Myocyte (in vitro differentiated cells): Measurements from ENCODE around the gene NLGN1. TPM values are rescaled to one million over a fixed set of nuclear protein-coding genes. Genes with fewer than 3 reads are reported as not detected.
"Not testable (repeated sequence)": the region's sequence is repeated elsewhere in the genome, so short reads cannot be mapped to it uniquely, and the experiment has no call there.

ENCODE experiments used
- DNase-seq: peaks from one replicate; pipeline ENCODE4 v3.0.0-alpha.2; 2012; ENCODE audit warnings: low read depth
- total RNA-seq: library from RNA; depleted of rRNA; stranded (reverse); fragments of >200 nt; gene quantifications from 2 replicates; pipeline ENCODE4 v1.2.3, GENCODE V29; 2014

Gene NLGN1
- total RNA-seq, 1 donor from 2014 or later: 0.62 TPM

DNA sequence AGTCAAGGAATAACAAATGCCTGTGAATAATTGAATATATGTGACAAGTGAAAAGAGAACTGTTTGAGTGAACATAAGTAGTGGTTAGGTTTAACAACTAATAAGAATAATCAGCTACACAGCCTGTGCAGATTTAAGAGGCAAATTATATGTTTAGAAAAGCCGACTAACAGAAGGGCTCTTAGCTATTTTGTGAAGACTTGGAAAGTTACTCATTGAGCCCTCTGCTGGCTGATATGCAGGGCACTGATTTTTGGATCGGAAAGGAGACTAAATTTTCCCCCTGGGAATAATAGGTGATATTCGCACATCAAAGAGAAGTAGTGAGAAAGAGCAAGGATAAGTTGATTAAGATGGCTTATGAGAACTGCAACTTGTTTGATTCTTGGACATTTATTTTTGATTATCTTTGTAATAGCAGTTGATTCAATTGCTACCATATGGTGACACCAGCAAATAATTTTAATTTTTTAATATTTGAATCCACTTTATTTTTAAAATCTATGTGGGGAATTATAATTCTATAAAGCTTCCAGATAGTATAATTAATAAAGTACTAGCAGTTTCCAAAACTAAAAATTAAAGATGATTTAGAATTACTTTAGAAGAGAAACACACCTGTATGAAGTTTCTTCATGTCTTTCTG lies 156.2 kb downstream of the NLGN1 start:
- DNase-seq: peak; percentile 46

DNA sequence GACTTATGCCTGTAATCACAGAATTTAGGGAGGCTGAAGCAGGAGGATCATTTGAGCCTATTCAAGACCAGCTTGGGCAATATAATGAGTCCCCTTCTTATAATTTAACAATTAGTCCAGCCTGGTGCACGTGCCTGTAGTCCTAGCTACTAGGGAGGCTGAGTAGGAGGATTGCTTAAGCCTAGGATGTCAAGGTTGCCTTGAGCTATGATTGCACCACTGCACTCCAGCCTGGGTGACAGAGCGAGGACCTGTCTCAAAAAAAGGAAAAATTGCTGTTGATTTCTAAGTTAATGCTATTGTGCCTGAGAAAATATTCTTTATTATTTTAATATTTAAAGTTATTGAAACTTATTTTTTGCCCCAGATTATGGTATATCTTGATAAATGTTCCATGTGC lies 159.0 kb downstream of the NLGN1 start:
- DNase-seq: no peak

DNA sequence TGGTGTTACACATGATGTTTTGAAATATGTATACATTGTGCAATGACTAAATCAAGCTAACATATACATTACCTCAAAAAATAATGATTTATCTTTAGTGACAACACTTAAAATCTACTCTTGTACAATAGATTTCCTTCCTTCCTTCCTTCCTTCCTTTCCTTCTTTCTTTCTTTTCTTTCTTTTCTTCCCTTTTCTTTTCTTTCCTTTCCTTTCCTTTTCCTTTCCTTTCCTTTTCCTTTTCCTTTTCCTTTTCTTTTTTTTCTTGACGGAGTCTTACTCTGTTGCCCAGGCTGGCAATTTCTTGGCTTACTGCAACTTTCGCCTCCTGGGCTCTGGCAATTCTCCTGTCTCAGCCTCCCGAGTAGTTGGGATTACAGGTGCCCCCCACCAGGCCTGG lies 170.5 kb downstream of the NLGN1 start:
- no peak for DNase-seq

DNA sequence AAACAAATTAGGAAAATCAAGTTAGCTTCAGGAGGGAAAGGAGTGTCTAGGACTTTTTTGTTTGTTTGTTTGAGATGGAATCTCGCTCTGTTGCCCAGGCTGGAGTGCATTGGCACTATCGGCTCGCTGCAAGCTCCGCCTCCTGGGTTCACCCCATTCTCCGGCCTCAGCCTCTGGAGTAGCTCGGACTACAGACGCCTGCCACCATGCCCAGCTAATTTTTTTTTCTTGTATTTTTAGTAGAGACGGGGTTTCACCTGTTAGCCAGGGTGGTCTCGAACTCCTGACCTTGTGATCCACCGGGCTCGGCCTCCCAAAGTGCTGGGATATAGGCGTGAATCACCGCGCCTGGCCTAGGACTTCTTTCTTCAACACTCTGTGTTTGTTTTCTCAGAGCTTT lies 171.1 kb downstream of the NLGN1 start:
- no peak for DNase-seq

DNA sequence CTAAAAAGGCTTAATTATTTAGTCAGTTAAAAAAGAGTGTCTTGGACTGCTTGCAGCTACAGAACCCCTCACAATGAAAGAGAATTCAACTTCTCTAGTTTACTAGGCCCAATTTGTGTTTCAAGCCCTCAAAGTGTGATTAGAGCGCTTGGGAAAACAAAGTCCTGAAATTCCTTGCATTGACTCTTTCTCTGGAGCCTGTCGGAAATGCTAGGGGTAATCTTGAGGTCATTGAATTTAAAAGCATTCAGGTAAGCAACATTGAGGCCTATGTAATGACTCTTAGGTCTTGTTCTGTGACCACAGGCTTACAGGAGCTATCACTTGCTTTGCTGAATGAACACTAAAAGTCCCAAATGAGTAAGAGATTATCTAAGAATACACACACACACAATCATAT lies 186.0 kb downstream of the NLGN1 start:
- no peak for DNase-seq

DNA sequence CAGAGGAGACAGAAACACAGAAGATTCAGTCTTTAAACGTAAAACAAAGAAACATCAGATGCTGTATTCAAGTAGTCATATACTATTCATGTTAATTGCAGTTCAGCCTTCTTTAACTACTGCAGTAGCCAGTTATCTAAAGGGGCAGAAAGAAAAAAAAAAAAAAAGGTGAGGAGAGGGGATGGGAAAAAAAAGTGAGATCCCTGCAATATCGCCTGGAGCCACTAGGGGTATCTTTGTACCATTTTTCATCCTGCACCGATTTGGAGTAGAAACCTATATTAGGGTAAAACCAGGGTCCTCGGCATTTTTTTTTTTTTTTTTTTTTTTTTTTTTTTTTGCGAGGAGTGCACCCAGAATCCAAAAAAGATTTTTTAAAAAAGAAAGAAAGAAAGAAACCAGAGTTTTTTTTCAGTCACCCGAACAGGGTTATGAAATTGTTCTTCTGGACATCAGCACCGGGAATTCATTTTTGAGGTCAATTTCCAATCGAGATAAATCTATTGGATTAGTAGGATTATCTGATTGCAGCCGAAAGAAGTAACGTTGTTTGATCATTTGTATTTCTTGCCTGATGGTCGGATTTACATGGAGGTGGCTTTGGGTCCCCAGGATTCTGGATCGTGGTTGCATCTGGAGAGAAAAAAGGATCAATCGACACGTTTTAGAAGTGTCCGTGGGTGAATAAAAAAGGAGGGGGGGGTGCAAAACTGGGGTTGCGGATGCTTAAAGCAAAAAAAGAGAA lies 186.7 kb downstream of the NLGN1 start:
- peak; percentile 36 for DNase-seq

DNA sequence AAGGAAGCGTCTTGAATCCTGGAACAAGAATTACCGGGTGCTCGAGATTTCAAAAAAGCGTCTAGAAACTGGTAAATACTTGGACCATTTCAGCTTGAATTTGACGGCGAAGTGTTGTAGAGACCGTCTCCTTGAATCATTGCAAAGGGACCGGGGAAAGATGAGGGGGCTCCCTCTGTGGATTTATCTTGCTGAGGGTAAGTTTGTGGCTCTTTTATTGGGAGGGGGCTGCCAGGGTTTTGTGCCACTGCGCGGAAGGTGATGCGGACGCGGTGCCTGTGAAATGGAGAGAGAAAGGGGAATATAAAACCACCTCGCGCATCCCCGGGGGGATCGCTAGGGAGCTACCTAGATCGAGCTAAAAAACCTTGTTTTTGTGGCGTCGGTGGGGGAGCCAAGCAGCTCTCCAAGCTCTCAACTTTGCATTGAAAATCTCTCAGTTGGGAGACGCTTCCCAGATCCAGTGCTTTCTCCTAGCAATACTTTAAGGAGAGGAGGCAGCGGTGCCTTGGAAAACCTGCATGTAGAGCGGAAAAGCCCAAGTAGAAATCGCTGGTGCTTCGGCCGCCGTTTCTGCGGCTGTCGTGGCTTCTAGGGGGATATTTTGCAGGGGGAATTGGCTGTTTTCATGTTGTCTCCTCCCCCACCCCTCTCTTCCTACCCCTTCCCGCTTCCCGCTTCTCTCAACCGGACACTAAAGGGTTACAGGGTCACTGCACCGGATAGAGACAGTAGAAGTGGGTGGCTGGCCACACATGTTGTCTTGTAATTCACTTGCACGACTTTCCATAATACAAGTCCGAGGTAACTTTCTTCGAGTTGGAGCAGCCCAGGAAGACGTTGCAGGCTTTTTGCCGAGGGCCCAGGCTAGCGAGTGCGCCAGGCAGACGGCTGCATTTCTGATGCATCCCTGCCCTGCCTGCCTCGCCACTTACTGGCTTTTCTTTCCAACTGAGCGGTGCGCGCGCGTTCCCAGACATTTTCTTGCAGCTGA lies 187.6 kb downstream of the NLGN1 start:
- peak; percentile 8 for DNase-seq

DNA sequence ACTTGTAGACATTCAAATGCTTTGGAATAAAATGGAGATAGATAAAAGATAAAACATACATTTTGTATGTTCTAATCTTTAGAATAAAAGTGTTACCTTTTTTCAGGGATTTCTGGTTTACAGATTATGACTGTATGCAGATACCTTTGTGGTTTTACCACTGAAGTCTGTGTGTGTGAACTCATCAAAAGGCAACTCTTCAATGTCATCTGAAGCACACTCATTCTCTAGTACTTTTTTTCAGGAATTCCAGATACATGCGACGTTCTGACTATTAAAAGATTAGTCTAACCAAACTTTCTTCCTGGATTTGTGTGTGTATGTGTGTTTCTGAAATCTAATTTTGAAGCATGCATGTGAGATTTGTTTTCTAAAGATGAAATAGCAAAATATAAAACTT lies 188.6 kb downstream of the NLGN1 start:
- no peak for DNase-seq

DNA sequence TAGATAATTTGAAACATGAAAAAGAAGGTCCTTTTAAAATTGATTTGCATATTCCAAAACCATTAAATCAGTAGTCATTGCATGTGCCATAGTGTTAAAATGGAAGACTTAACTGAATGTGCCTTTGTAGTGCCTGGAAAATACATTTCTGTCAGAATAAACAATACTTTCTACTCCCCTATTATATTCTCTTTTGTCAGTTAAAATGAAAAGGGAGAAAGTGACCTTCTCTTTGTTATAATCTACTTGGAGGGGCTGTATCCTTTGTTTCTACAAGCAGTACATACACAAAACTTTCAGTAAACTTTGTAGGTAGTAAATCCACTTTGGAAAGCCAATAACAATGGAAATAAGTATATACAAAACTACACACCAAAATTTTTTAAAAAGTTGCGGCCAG lies 189.5 kb downstream of the NLGN1 start:
- DNase-seq: no peak

DNA sequence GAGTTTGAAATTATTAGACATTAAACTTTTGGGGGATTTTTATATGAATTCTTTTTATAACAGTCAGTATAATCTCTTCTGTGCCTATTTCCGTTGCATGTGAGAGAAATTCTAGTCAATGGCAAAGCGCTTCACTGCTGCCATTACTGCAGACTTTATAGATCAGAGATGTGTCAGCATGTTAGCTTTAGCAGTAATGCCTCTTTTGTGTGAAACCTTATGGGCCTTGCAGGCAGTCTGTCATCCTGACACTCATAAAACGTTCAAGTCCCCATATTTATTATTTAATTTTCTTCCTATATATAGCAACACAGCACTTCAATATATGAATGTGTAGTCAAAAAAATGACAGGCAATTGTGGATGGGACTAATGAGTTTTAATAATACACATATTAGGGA lies 191.0 kb downstream of the NLGN1 start:
- DNase-seq: no peak

DNA sequence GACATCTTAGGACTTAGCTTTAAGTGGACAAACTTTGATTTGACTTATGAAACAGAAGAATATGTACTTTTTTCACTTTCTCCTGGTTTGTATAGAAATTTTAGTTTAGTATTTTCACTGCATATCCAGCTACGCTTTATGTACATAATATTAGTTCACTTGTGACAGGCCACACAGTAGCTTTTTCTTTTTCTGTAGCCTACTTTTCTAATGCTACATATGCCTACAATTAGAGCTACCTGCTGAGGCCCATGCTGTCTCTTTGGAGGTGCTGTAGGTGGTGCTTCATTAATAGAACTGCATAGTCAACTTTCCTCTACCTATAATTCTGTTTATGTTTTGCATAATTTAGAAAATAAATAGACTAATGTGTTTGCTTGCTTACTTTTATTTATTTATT lies 191.6 kb downstream of the NLGN1 start:
- no peak for DNase-seq

DNA sequence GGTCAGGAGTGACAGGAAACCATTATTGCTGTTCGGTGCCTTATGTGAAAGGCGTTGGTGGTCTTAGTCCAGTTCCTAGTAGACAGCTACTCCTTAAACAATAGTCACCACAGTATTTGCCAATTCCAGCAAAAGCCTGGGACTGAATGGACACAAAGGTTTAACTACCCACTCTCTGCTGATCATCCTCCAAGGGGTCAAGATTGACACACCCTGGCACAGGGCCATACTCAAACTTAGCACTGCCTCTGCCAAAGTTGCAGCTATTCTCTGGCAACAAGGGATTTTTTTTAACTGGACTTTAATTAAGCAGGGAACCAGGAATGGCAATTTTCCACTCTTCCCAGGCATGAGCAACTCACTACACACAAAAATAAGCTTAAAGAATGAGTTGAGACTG lies 193.9 kb downstream of the NLGN1 start:
- no peak for DNase-seq

DNA sequence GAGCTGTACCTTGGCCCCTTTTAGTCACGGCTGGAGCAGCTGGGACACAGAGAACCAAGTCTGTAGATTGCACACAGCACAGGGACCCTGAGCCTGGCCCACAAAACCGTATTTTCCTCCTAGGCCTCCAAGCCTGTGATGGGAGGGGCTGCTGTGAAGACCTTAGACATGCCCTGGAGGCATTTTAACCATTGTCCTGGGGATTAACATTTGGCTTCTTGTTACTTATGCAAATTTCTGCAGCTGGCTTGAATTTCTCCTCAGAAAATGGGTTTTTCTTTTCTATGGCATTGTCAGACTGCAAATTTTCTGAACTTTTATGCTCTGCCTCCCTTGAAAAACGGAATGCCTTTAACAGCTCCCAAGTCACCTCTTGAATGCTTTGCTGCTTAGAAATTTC lies 197.3 kb downstream of the NLGN1 start:
- not testable (repeated sequence) for DNase-seq

DNA sequence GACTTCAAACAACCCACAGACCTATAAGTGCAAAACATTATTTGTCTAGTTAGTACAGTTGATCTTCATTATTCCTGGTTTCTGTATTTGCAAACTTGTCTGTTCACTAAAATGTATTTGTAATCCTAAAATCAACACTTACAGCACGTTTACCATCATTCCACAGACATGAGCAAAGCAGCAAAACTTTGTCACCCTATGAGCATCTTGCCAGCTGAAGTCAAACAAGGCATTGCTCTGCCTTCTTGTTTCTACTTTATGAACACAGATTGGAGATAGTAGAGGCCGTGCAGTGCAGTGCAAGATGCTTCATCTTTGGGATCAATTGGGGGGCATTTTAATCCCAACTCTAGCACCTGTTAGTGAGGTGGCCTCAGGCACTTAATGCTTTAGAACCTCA lies 202.1 kb downstream of the NLGN1 start:
- no peak for DNase-seq

DNA sequence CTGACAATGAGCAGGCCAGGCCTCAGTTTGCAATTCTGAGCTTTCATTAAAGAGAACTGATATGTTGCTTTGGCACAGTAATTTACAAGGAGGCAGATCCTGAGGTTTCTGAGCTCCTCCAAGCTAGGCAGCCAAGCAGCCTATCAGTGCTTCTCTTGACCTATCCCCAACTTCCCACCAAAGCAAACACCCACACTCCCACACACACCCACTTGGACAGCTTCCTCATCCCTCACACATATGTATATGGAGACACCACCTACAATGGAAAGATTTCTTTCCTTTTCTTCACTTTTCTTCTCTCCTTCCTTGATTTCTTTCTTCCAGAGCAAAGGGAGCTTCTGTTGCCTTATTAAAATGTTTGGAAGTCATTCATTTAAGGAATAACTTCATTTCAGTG lies 217.0 kb downstream of the NLGN1 start:
- no peak for DNase-seq

DNA sequence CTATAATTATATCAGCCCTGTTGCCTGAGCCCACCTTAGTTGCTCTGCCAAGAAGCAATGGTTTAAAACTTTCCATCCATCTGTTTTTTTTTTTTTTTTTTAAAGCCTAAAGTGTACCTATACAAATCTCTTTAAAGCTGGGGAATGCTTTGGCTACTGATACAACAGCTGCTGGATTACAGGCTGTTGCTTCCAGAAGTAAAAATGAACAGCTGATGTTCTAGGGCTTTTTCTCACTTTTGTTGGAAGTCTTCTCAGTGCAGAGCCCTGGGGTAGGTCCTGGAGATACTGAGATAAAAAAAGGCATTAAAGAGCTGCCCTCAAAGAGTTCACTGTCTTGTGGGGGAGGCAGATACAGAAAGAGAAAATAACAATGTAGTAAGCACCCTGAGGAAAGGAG lies 218.1 kb downstream of the NLGN1 start:
- peak; percentile 6 for DNase-seq

DNA sequence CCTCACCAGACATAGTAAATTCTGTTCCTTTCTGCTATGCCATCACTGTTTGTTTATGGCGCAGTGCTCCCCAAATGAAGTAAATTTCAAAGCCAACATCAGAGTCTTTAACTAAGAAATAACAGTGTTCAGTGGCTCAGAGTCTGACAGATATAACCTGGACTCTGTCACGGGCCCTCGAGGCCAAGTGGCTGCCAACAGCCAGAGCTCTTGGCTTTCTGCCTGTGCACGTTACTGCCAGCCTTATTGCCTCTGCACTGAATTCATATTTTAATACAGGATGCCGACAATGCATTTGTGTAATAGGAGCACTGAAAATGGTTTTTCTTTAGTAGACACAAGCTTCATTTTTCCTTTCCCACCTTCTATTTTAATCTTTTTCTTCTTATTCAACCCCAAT lies 219.9 kb downstream of the NLGN1 start:
- peak; percentile 4 for DNase-seq

DNA sequence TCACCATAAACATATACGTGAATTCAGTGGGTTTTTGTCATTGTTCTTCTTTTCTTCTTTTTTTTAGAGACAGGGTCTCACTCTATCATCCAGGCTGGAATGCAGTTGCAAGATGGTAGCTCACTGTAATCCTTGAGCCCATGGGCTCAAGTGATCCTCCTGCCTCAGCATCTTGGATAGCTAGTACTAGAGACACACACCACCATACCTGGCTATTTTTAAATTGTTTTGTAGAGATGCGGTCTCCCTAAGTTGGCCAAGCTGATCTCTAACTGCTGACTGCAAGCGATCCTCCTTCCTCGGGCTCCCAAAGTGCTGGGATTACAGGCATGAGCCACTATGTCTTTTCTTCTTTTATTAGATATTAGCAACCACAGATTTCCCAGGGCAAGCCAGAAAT lies 220.6 kb downstream of the NLGN1 start:
- DNase-seq: no peak

DNA sequence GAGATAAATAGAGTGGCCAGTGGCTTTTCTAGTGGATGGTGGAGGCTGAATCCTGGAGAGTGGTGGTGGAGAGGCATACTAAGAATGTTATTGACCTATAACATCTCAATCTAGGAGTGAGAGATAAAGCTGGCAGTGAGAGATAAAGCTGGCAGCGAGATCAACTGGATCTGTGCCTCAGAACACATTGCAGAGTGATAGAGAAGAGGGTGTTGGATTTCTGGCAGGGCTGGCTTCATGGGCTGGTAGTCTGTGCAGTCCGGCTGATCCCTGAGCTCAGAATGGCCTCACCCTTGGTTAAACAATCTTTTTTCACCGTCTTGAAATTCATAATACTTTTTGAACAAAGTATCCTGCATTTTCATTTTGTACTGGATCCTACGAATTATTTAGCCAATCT lies 221.2 kb downstream of the NLGN1 start:
- DNase-seq: no peak

DNA sequence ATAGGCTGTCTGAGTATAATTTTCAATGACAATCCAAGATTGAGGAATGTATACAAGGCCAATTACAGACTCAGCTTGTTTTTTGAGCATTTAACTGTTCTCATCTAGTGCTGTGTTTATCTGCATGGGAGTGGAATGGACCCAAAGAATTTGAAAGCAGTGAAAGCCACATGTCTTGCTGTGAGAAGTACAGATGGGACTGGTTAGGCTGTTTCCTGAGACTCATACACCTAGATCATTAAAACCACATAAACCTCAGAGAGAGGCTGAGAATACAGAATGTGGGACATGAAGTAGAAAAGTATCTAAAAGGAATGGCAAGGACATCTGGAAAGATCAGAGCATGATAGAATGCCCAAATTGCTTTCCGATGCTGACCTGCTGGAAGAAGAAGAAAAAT lies 224.6 kb downstream of the NLGN1 start:
- no peak for DNase-seq

DNA sequence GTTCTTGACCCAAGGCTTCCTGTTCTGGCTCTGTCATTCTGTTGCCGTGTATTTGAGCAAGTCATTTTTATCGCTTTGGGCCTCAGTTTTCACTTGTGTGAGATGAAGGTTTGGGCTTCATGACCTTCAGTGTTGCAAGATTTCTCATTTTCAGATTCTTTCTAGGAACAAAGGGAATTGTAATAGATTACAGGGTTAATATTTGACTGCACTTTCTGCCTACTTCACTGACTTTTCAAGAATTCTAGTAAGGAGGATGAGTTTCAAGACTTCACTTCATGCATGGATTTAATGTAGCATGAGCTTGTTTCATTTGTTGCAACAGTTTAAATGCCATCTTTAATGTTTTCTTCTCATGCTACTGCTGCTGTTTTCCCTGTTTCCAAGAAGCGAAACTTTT lies 226.5 kb downstream of the NLGN1 start:
- no peak for DNase-seq

DNA sequence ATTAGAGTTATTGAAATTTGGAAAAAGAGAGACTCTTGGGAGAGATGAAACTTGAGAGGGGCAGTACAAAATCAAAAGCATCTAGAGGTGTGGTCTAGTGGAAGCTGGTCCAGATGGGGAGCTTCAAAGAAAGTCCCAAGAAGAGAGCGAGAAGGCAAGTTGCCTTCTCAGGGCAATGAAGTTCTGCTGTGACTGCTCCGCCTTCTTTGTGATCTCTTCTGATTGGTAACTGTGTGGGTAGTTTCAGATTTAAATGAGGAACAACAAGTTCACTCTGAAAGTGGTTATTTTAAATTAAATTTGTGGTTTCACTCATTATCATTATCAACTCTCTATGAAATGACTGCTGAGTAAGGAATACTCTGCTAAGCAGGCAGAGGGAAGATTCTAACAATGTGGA lies 233.3 kb downstream of the NLGN1 start:
- no peak for DNase-seq
